D721Med (cell line): ENCODE data around the gene KCNH8.

Experiments
- DNase-seq: peaks from one replicate; pipeline ENCODE4 v3.0.0; 2011; ENCODE audit warnings: low spot score; ENCODE audit not compliant: insufficient read length
- FAIRE-seq: peaks from 2 replicates; lab custom pipeline; 2011; peaks lifted over from hg19 to GRCh38; lab: Jason Lieb, UNC
- TF ChIP-seq, protein P1 (sequence below): IDR thresholded peaks from 2 replicates; pipeline ENCODE4 v1.5.1; 2012; ENCODE audit warnings: mild to moderate bottlenecking, control low read depth; ENCODE audit not compliant: insufficient read depth; ENCODE audit errors: missing control alignments

Gene KCNH8

DNA sequence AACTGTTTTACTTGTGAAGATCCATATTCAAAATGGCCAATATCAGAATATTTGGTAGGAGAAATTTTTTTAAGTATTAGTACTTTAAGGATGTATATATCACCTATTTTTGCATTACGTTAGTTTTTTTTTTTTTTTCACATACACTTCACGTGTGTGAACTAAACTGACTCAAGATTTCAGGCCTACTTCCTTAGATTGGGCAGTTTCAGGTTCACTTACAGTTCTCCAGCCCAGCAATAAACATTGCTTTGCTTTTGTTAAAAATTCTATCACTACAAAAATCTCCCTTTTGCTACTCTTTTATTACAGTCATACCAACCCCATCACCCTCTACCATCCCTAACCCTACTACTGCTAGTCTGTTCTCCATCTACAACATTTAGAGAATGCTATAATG is 183.6 kb downstream of the KCNH8 start:
- TF ChIP-seq, protein P1, sequence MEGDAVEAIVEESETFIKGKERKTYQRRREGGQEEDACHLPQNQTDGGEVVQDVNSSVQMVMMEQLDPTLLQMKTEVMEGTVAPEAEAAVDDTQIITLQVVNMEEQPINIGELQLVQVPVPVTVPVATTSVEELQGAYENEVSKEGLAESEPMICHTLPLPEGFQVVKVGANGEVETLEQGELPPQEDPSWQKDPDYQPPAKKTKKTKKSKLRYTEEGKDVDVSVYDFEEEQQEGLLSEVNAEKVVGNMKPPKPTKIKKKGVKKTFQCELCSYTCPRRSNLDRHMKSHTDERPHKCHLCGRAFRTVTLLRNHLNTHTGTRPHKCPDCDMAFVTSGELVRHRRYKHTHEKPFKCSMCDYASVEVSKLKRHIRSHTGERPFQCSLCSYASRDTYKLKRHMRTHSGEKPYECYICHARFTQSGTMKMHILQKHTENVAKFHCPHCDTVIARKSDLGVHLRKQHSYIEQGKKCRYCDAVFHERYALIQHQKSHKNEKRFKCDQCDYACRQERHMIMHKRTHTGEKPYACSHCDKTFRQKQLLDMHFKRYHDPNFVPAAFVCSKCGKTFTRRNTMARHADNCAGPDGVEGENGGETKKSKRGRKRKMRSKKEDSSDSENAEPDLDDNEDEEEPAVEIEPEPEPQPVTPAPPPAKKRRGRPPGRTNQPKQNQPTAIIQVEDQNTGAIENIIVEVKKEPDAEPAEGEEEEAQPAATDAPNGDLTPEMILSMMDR = no peak
- DNase-seq (no peak), FAIRE-seq (no peak)

DNA sequence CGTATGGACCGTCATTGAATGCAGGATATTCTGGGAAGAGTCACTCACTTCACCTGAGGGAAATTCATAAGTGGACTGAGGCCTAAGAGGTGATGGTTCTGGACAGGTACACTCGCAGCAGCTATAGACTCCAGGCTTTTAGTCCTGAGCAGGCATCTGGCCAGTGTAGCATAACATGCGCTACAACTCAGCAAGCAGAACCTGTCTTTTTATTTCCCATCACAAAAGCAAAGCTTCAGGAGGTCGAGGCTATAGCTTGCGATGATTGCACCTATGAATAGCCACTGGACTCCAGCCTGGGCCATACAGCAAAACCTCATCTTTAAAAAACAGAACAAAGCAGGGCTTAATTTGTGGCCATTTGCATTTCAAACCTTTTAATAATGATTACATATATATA is 185.8 kb downstream of the KCNH8 start:
- FAIRE-seq (no peak), DNase-seq (no peak)
- TF ChIP-seq, protein P1 = no peak

DNA sequence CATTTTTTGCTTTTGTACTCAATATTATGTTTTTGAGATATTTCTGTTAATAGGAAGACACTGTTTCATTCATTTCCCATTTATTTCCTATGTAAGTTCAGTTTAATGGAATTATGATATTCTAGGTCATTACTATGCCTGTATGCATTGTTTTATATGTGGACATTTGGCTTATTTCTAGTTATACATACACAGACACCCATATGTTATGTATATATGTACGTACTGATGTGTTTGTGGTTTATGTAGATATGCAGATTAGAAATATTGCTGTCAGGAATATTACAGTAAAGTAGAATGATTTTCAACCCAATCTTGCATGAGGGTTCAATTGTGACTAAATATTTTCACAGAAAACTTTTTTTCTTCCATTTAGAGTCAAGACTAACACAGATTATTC is 190.5 kb downstream of the KCNH8 start:
- TF ChIP-seq, protein P1 = no peak
- no peak for FAIRE-seq
- no peak for DNase-seq

- TF ChIP-seq, protein P1 = no peak
- FAIRE-seq (no peak), DNase-seq (no peak)
Observed at GRCh38 chr3:19342389-19342788, 194.1 kb downstream of the KCNH8 start.

DNA sequence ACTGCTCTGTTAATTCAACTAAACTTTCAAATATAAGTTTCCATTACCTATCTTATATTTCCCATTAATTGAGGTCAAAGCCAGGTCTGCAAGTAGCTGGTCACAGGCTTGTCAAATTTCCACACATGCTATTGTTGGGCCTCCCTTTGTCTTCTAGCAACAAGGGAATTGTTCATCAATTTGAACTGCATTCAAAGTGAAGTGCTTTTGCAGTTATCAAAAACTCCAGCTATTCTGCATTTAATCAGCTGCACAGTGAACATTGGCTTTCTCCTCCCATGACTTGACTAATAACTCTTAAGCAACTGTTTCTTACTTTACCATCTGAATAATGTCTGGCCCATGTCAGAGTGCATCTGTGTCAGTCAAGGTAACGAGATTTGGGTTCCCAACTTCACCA is 198.4 kb downstream of the KCNH8 start:
- no peak for DNase-seq
- FAIRE-seq = no peak
- TF ChIP-seq, protein P1 = no peak

DNA sequence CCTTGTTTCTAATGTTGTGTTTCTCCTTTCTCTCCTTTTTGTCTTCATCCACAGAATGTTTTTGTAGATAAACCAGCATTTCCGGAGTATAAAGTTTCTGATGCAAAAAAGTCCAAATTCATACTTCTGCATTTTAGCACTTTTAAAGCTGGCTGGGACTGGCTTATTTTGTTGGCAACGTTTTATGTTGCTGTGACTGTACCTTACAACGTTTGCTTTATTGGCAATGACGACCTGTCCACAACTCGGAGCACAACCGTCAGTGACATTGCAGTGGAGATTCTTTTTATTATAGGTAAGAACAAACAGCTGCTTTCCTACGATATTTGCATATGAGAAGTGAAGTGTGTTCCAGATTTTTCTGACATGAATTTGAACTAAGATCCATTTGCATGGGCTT is 199.4 kb downstream of the KCNH8 start:
- no peak for DNase-seq
- TF ChIP-seq, protein P1 = no peak
- FAIRE-seq = no peak

GRCh38 chr3:19348500-19348899 is 200.2 kb downstream of the KCNH8 start:
- DNase-seq = no peak
- TF ChIP-seq, protein P1 = no peak
- no peak for FAIRE-seq
